HG03558 (cell line): ENCODE data around the gene SSB.
A peak's percentile ranks its signal among the peaks of the same experiment; 100 is the strongest.
"Not testable (repeated sequence)": the region's sequence is repeated elsewhere in the genome, so short reads cannot be mapped to it uniquely, and the experiment has no call there.

Experiments used
- ATAC-seq: cut with Tn5 transposase; IDR thresholded peaks from one replicate; pipeline ENCODE4 v1.9.1; 2021; ENCODE audit warnings: moderate number of reproducible peaks; ENCODE audit not compliant: unreplicated experiment; ENCODE audit errors: extremely low read depth

SSB gene

GRCh38 chr2:169778446-169778845, 20.2 kb upstream of the SSB start:
- no peak for ATAC-seq

DNA sequence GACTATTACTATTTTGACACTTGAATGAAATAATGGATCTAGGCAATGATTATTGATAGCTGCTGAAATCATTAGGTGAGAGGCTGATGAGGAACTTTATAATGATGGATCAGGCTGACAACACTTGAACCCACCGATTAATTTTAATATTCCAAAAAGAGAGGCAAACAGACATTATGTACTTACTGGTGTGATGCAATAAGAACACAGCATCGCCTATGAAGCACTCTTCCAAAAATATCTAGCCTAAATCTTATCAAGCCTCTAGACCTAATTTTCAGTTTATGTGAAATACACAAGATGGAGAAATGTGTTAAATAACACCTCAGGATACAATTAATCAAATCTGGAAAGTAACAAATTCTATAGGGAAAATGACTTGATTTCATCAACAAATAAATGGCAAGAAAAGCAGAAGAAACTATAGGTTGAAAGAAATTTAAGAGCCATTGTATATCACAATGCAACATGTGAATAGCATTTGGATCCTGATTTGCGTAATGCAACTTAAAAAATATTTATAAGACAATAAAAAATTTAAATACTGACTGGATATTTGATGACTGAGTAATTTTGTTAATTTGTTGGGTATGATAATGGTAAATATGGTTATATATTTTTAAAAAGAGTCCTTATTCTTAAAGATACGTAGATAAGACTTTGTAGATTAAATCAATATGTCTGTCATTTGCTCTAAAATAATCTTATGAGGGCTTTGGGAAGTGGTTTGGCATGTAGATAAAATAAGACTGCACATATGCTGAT, 17.2 kb upstream of the SSB start:
- ATAC-seq, result no peak

DNA sequence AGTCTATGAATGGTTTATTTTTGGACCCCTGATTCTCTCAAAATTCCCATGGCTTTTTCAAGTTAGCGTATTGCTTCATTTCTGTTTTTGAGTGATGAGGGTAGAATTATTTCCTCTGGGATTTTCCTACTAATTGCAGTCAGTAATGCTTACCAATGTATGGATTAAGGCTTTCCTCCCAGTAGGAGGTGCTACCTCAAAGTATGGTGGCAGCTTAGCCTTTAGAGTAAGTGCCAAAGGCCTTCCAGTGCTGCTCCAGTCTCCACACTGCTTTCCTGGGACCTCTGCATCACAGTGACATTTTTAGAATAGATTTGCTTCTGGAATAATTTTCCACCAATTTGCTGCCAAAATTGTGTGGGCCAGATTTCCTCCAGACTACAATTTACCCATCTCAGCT, 16.2 kb upstream of the SSB start:
- ATAC-seq, result no peak

- no peak for ATAC-seq
Measured at GRCh38 chr2:169790581-169790980, 8.1 kb upstream of the SSB start.

GRCh38 chr2:169795181-169795580, 3.5 kb upstream of the SSB start:
- ATAC-seq, result no peak

DNA sequence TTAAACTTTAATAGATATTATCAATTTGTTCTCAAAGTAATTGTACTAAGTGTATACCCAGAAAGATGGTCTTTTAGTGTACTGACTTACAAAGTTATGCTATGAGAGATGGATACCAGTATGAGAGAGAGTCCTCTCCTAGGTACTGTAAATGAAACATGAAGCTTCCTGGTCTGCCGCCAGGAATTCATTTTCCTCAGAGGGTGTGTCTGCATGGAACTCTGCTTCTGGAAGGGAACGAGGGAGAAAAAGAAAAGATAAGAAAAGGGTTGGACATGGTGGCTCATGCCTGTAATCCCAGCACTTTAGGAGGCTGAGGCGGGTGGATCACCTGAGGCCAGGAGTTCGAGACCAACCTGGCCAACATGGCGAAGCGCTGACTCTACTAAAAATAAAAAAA, 2.2 kb upstream of the SSB start:
- no peak for ATAC-seq

GRCh38 chr2:169797601-169798000, 1.1 kb upstream of the SSB start:
- ATAC-seq, result no peak

DNA sequence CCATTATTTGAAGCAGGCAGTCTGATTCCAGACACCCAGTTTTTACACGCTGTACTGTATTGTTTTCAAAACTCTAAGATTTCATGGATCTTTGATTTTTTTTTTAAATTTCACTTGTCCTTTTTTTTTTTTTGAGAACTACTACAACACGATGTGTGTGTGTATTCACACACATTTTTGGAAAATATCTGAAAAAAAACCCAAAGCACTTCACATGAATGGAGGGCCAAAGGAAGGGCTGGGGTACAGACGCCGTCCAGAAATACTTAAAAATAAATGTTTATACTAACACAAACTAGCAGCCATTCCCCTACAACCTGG, 314 bp upstream of the SSB start:
- no peak for ATAC-seq

- no peak for ATAC-seq
Measured at GRCh38 chr2:169803480-169803879, 4.8 kb downstream of the SSB start.

DNA sequence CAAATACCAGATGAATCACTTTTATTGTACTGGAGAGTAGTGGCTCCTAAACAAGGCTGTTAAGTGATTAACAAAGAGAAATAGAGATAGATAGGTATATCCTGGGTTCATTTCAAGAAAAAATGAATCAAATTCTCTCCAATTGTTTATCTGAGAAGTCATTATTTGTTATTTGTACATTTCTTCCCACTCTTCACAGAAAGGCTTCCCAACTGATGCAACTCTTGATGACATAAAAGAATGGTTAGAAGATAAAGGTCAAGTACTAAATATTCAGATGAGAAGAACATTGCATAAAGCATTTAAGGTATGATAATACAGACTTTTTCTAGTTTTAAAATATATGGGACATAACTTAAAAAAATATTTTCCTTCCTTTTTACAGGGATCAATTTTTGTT, 7.9 kb downstream of the SSB start:
- ATAC-seq, result no peak

DNA sequence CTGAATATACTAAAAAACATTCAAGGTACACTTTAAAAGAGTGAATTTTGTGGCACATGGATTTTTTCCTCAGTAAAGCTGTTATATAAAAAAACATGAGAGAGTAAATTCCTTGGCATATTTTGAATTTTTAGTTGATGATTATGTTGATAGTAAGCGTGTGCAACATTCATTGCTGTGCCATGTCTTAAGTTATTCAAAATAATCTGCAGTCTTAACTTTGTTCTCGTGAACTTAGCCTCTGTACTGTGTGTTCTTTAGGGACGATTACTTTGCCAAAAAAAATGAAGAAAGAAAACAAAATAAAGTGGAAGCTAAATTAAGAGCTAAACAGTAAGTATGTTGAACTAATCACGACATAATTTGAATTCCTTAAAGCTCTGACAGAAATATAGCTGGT, 9.6 kb downstream of the SSB start:
- no peak for ATAC-seq

DNA sequence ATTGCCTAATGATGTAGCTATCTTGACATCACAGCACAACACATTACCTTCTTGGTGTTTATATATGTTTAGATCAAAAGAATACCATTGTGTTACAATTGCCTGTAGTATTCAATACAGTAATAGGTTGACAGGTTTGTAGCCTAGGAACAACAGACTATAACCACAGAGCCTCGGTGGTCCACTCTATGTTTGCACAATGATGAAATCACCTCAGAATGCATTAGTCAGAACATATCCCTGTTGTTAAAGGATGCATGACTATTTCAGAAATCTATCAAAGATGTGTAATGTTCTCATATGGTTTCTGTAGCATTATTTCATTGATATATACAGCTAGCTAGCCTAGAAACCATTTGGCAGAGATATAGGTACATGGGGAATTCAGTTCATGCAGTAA, 17.2 kb downstream of the SSB start:
- no peak for ATAC-seq

DNA sequence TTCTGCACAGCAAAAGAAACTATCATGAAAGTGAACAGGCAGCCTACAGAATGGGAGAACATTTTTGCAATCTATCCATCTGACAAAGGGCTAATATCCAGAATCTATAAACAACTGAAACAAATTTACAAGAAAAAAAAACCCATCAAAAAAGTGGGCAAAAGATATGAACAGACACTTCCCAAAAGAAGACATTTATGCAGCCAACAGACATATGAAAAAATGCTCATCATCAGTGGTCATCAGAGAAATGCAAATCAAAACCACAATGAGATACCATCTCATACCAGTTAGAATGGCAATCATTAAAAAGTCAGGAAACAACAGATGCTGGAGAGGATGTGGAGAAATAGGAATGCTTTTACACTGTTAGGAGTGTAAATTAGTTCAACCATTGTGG, 18.3 kb downstream of the SSB start:
- not testable (repeated sequence) for ATAC-seq

- ATAC-seq, result not testable (repeated sequence)
Measured at GRCh38 chr2:169817369-169817768, 18.7 kb downstream of the SSB start.

DNA sequence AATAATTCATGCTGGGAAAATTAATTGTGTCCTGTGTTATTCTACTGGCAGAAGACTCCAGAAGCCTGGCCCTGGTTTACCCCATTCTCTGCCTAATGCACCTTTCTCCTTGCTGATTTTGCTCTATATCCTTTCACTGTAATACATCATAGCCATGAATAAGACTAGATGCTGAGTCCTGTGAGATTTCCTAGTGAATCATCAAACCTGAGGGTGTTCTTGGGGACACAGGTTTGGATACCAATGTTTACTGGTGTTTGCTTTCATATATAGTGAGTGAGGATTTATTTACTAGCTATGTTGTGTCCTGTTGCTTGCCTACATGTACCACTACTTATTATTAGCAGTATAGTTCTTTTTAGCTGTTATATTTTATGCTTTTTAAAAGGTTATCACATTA, 19.6 kb downstream of the SSB start:
- no peak for ATAC-seq

DNA sequence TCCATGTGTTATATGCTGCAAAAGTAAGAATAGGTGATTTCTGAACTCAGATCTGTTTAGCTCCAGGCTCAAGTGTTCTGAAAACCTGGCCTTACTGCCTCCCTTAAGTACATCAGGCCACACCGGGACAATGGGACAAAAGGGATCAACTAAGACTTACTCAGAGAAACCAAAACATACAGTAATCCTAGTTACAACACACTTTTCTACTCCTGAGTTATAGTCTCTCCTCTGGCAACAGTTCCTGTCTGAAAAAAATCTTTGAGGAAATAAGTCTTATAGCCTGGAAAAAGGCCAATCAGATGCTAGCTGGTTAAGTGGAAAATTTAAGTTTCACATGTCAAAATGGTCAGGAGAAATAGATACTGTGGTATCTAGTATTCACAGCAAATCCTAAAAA, 20.4 kb downstream of the SSB start:
- no peak for ATAC-seq

DNA sequence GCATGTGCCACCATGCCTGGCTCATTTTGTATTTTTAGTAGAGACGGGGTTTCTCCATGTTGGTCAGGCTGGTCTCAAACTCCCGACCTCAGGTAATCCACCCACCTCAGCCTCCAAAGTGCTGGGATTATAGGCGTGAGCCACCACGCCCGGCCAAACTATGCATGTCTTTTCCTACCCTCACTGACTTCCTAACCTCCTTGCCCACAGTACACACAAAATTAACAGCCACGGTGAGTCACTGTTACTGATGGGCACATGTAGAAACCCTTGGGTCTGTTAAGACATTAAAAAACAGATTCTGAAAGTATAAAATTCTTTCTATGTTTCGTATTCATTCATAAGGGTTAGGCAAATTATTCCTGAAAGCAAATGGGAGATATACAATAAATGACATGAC, 21.4 kb downstream of the SSB start:
- ATAC-seq, result not testable (repeated sequence)

DNA sequence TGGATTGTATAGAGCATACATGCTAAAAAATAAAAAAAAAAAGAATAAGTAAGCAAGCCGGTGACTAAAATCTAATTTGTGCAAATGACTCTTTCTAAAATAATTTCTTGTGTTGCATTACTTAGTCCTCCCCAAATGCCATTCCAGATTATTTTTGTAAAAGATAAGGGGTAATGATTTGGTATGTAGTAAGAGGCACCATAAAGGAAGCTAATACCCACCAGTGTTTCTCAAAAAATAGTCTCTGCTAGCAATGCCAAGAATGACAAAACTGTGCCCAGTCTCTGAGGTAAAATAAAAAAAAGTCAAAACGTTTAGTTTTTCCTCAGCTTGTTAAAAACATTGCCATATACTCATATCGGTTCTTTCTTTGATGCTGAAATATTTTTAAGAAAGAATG, 23.4 kb downstream of the SSB start:
- ATAC-seq, result no peak

GRCh38 chr2:169822785-169823392, 24.2 kb downstream of the SSB start:
- no peak for ATAC-seq

- no peak for ATAC-seq
Measured at GRCh38 chr2:169823996-169824372, 25.3 kb downstream of the SSB start.

DNA sequence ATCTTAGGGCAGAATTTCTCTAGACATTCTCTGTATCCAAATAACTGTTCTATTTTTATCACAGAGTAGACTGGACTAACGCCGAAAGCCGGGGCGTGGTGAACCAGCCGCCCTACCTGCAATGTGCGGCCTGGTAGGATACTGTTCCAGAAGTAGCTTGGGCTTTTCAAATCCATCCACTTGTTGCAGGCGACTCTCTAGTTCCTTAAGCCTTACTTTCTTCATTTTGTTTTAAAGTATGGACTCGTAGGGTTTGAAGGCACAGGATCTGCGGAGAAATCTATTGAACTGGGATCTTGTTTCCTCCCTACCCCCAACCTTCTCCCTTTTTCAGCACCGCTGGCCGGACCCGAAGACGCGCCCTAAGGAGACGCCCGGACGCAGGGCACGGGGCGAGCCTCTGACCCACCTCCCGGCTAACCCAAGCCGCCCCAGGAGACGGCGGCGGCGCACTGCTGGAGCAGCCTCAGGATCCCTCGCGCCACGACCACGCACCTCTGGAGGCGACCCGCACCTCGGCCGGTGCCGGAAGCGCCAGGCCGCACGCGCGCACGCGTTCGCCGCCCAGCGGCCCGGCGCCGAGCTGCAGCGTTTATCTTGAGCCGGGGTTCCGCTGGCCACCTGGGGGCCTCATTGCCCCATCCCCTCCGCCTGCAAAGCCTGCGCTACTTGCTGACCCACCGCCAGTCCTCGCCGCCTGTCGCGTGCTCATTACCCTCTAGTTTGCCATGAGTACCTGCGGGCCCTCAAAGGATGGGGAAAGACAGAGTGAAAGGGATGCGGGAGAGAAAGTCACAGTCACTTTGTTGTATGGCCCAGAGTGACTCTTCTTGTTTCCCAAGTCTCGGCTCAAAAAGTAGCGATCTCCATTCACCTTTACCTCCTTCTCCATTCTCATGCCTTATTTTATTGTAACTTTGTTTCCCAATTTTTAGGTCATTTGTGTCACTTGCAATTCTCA, 26.0 kb downstream of the SSB start, which contains the start of gene METTL5:
Gene METTL5, minus strand, starts transcription at position 533 of the 961 bp plus-strand sequence. Its CDS starts 308 bp downstream, at position 225.
- ATAC-seq, result peak; percentile 44
